Suprapubic skin (tissue), 4 donors: ENCODE data around the gene SPOCD1. TPM values are rescaled to one million over a fixed set of nuclear protein-coding genes. Genes with fewer than 3 reads are reported as not detected.

Experiments used
- DNase-seq, 2 donors: peaks; one replicate each; pipeline ENCODE4 v3.0.0-alpha.2; 2019; ENCODE audit warnings: low spot score in 2 of 2
- H3K27ac ChIP-seq: fragments of 200-600 bp; sonication (generic); one replicate; pipeline ENCODE4 v1.5.1; 2019
- H3K27me3 ChIP-seq: fragments of 200-600 bp; sonication (generic); one replicate; pipeline ENCODE4 v1.5.1; 2019
- H3K36me3 ChIP-seq: fragments of 200-600 bp; sonication (generic); one replicate; pipeline ENCODE4 v1.5.1; 2019
- H3K4me1 ChIP-seq: fragments of 200-600 bp; sonication (generic); one replicate; pipeline ENCODE4 v1.5.1; 2019
- H3K4me3 ChIP-seq: fragments of 200-600 bp; sonication (generic); one replicate; pipeline ENCODE4 v1.5.1; 2019; ENCODE audit warnings: mild to moderate bottlenecking
- H3K9me3 ChIP-seq: fragments of 200-600 bp; sonication (generic); one replicate; pipeline ENCODE4 v1.5.1; 2019
- EP300 ChIP-seq: sonication (generic); formaldehyde crosslinking; IDR thresholded peaks from one replicate; pipeline ENCODE4 v1.6.1; 2017; ENCODE audit warnings: antibody characterized with exemption
- POLR2A ChIP-seq, 2 donors: fragments of 450-650 bp; IDR thresholded peaks; one replicate each; pipeline ENCODE4 v1.6.1; 2017; ENCODE audit warnings: antibody characterized with exemption in 2 of 2, mild to moderate bottlenecking in 2 of 2, moderate library complexity in 2 of 2
- POLR2AphosphoS5 ChIP-seq, 3 donors: sonication (generic); formaldehyde crosslinking; IDR thresholded peaks; one replicate each; pipeline ENCODE4 v1.6.1; 2017; ENCODE audit warnings: antibody characterized with exemption in 3 of 3
- WGBS: methylation state at CpG from one replicate; pipeline ENCODE4 v1.1.5; 2018; 5-methylcytosine and 5-hydroxymethylcytosine counted together
- total RNA-seq, 4 donors: library from RNA; depleted of rRNA; stranded (reverse); fragments of >200 nt; gene quantifications; one replicate each; pipeline ENCODE4 v1.1.0, GENCODE V29; 2016
- TF ChIP-seq, protein P1 (sequence below), 2 donors: fragments of 200-600 bp in 1 of 2; fragments of 450-650 bp in 1 of 2; sonication (generic) in 1 of 2; IDR thresholded peaks; one replicate each; pipeline ENCODE4 v1.5.1; 2016 to 2019; ENCODE audit warnings: antibody characterized with exemption in 2 of 2, mild to moderate bottlenecking in 1 of 2, moderate library complexity in 1 of 2

The SPOCD1 gene
- total RNA-seq, 4 donors from 2014 or later = 3.2 TPM; not detected in 3

DNA sequence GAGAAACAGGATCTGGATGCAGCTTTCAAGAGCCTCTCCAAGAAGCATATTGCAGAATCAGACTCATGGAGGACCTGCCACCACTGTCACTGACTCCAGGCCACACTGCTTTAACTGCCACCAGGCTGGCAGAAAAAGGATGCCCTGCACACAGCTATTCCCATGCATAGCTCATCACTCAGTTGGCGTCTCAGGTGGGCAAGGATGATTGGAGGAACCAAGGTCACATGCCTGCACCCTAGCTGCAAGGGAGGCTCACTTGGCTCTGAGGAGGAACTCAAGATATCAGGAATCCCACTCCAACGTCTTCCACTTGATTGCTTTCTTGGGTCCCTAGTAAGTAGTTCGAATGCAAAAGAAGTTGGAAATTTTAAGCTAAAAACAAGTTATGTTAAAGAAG, 19.6 kb upstream of the SPOCD1 start:
- 90% methylated on average over 3 of the region's 3 CpGs for WGBS
- H3K27ac ChIP-seq = no peak overlapping the region
- H3K36me3 ChIP-seq = no peaks in the 10 kb centered on the region
- DNase-seq = peak in 1 of 2 donors; percentile 26
- no peaks in the 10 kb centered on the region for H3K9me3 ChIP-seq
- no peak overlapping the region for H3K4me3 ChIP-seq
- no peaks in the 10 kb centered on the region for H3K4me1 ChIP-seq
- no peak for TF ChIP-seq POLR2A (IDR thresholded peaks at IDR 0.05)
- TF ChIP-seq, protein P1, sequence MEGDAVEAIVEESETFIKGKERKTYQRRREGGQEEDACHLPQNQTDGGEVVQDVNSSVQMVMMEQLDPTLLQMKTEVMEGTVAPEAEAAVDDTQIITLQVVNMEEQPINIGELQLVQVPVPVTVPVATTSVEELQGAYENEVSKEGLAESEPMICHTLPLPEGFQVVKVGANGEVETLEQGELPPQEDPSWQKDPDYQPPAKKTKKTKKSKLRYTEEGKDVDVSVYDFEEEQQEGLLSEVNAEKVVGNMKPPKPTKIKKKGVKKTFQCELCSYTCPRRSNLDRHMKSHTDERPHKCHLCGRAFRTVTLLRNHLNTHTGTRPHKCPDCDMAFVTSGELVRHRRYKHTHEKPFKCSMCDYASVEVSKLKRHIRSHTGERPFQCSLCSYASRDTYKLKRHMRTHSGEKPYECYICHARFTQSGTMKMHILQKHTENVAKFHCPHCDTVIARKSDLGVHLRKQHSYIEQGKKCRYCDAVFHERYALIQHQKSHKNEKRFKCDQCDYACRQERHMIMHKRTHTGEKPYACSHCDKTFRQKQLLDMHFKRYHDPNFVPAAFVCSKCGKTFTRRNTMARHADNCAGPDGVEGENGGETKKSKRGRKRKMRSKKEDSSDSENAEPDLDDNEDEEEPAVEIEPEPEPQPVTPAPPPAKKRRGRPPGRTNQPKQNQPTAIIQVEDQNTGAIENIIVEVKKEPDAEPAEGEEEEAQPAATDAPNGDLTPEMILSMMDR (IDR thresholded peaks at IDR 0.05) = no peak
- H3K27me3 ChIP-seq = no peaks in the 10 kb centered on the region

DNA sequence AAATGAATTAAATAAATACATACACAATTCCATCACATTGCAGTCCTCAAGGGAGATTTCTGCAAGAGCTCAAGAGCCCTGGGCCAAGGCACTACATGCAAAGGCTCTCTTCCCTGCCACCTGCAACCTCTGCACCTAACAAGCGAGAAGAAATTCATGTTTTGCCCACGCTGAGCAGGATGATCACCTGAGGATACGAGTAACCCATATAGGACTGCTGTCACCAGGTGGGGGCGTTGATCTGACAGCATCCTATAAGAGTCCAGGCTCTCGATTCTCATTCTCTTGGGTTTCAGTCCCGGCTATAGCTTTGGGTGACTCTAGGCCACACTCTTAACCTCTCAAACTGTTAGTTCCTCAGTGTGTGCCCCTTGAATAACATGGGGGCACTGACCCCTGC, 18.7 kb upstream of the SPOCD1 start:
- no peaks in the 10 kb centered on the region for H3K9me3 ChIP-seq
- no peaks in the 10 kb centered on the region for H3K36me3 ChIP-seq
- H3K4me3 ChIP-seq = no peak overlapping the region
- no peaks in the 10 kb centered on the region for H3K4me1 ChIP-seq
- H3K27ac ChIP-seq = no peak overlapping the region
- TF ChIP-seq EP300 (no peak), POLR2A (IDR thresholded peaks at IDR 0.05) (no peak), POLR2AphosphoS5 (IDR thresholded peaks at IDR 0.05) (no peak)
- TF ChIP-seq, protein P1 (IDR thresholded peaks at IDR 0.05) = no peak
- H3K27me3 ChIP-seq = no peaks in the 10 kb centered on the region
- 70% methylated on average over 6 of the region's 6 CpGs for WGBS
- peak in 1 of 2 donors; percentile 30 for DNase-seq

DNA sequence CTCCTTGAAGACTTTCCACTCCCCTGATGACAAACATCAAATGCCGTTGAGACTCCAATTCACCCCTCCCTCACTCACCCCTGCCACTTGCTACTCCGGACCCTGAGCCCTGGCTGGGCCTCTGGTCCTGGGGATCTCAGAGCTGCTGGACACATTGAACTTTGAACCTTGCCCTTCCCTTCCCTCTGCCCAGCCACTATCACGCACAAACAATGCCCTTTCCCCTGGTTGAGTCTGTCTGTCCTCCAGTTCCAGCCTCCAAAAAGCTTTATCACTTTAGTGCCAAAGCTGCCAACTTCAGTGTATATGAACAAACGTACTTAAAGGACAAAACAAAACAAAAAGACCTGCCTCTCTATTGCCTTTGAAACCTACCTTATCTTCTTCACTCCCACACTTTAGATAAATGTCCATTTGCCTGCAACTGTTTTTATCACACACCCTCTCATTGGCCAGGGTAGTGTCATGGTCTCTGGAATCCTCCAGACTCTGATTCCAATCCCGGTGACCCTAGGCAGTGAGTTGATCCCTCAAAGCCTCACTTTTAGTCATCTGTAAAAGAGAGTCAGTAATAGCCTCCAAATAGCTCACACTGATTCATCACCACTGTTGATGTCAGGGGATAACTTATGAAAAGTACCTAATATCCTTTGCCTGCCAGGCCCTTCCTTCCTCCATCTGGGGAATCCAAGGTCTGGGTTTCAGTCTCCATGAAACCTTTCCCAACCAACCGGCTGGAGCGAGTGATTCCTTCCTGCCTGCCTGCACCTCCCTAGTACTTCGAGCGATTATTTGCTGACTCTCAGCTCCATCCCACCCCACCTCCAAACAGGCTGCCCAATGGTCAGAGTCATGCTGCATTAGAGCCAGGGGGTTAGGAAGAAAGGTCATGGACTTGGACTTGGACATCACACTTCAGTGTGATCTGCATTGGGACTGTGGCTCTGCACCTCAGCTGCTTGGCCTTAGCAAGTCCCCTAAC, 15.9 kb upstream of the SPOCD1 start:
- no peaks in the 10 kb centered on the region for H3K36me3 ChIP-seq
- DNase-seq = peak in 1 of 2 donors; percentile 31
- H3K27ac ChIP-seq = no peak overlapping the region
- no peaks in the 10 kb centered on the region for H3K4me1 ChIP-seq
- H3K4me3 ChIP-seq = no peak overlapping the region
- no peaks in the 10 kb centered on the region for H3K9me3 ChIP-seq
- H3K27me3 ChIP-seq = no peaks in the 10 kb centered on the region
- 85% methylated on average over 9 of the region's 9 CpGs for WGBS
- TF ChIP-seq POLR2A (IDR thresholded peaks at IDR 0.05) = no peak

DNA sequence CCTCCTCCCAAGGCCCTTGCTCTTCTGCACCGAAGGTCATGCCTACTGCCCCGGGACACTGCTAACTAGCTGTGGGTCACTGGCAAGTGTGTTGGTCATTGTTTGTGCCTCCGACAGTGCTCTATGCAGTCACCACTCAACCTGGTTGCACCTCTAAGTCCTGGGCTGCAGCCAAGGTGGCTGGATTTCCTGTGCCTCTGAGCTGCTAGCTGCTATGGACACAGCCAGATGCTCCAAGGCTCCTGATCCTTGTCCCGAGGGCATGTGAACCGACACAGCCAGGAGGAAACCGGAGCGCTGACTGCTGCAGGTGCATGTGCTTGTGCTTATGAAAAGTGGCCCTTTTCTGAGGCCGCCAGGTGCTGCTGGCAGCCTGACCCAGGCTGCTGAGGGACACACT, 14.7 kb upstream of the SPOCD1 start:
- Histone ChIP-seq H3K36me3 (no peaks in the 10 kb centered on the region), H3K27ac (no peak overlapping the region), H3K4me3 (no peak overlapping the region), H3K9me3 (no peaks in the 10 kb centered on the region), H3K27me3 (no peaks in the 10 kb centered on the region), H3K4me1 (no peaks in the 10 kb centered on the region)
- peak; percentile 36 to 59 for DNase-seq
- no peak for TF ChIP-seq POLR2AphosphoS5 (IDR thresholded peaks at IDR 0.05)
- no CpG with 5 or more reads among the region's 8 CpGs for WGBS

DNA sequence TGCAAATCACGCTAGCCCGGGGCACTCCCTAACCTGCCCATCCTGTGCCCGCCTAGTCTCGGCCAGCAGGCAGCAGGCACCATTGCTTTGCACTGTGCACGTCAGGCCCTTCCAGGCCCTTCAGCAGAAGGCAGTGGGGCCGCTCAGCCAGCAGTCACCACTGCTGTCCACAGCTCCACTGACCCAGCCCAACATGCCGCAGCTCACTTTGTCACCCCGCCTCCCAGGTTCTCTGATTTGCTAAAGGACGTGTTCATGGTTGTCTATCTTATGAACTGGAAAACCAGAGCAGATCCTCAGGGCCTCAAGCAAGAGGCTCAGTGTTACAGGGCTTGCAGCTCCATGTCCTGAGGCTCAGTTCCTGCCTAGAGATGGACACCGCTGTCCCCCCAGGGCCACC, 14.2 kb upstream of the SPOCD1 start:
- peak in 1 of 2 donors; percentile 56 for DNase-seq
- TF ChIP-seq, protein P1 (IDR thresholded peaks at IDR 0.05) = no peak
- no peak for TF ChIP-seq EP300
- no peak for TF ChIP-seq POLR2A (IDR thresholded peaks at IDR 0.05)
- no peak for TF ChIP-seq POLR2AphosphoS5 (IDR thresholded peaks at IDR 0.05)

DNA sequence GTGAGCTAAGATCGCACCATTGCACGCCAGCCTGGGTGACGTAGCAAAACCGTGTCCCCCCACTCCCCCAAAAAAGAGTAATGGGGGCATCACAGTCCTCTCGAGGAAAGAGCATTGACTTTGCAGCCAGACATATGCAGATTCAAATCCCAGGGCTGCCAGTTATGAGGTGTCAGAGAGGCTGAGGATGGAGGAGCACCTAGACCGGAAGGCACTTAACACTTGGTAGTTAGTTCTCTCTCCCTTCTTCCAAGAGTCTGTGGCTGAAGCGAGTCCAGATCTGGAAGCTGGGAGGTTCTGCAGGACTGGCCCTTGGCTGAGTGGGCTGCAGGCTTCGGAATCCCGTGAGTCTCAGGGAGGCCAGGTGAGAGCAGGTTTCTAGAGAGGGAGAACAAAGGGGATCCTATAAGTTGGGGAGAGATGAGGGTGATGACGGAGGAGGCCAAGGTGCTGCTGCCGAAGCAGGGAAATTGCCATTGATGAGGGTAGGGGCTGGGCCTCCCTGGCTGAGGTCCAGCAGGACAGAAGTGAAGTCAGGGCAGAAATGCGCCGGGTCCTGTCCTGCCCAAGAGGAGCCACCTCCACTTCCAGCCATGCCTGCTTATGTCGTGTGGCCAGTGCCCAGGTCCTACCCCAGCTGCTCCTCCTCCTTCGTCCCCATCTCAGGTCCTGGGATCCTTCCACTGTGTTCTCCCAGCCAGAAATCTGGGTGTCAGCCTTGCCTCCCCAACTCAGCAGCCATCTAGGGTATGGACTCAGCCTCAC, 13.3 kb upstream of the SPOCD1 start:
- no peaks in the 10 kb centered on the region for H3K27me3 ChIP-seq
- H3K9me3 ChIP-seq = no peaks in the 10 kb centered on the region
- H3K36me3 ChIP-seq = no peaks in the 10 kb centered on the region
- no peaks in the 10 kb centered on the region for H3K4me1 ChIP-seq
- WGBS = 82% methylated on average over 13 of the region's 15 CpGs
- peak in 1 of 2 donors; percentile 49 for DNase-seq
- H3K27ac ChIP-seq = no peak overlapping the region
- TF ChIP-seq EP300 (no peak), POLR2A (IDR thresholded peaks at IDR 0.05) (no peak), POLR2AphosphoS5 (IDR thresholded peaks at IDR 0.05) (no peak)
- TF ChIP-seq, protein P1 (IDR thresholded peaks at IDR 0.05) = no peak
- H3K4me3 ChIP-seq = no peak overlapping the region

More for the DNA sequence above, 14.2 kb upstream of the SPOCD1 start:
- Histone ChIP-seq H3K36me3 (no peaks in the 10 kb centered on the region), H3K4me1 (no peaks in the 10 kb centered on the region), H3K4me3 (no peak overlapping the region), H3K27ac (no peak overlapping the region), H3K27me3 (no peaks in the 10 kb centered on the region), H3K9me3 (no peaks in the 10 kb centered on the region)
- 91% methylated on average over 8 of the region's 10 CpGs for WGBS
